SK-N-SH (cell line): ENCODE data around the gene GPR162. TPM values are rescaled to one million over a fixed set of nuclear protein-coding genes. Genes with fewer than 3 reads are reported as not detected.

Experiments
- CTCF ChIA-PET: fragments of 300-600, 350-600 bp; formaldehyde crosslinking; extraction: SDS; loops from one replicate; lab custom pipeline; 2021; lab: Yijun Ruan, JAX
- POLR2A ChIA-PET: fragments of 350-600 bp; sonication (Branson Sonifier 250); formaldehyde crosslinking; extraction: SDS; loops from one replicate; lab custom pipeline; 2020; ENCODE audit warnings: antibody characterized with exemption, inconsistent platforms; lab: Yijun Ruan, JAX
- DNase-seq: peaks from one replicate; pipeline ENCODE4 v3.0.0; 2012
- H2AFZ ChIP-seq: fragments of 200-600 bp; sonication (generic); 2 replicates; pipeline ENCODE4 v1.8.1; 2016; ENCODE audit warnings: antibody characterized with exemption, mild to moderate bottlenecking, low read depth
- H3F3A ChIP-seq: fragments of 200-600 bp; sonication (generic); replicated peaks from 2 replicates; pipeline ENCODE3; 2016; ENCODE audit warnings: antibody characterized with exemption, mild to moderate bottlenecking; ENCODE audit not compliant: insufficient read depth
- H3K27ac ChIP-seq, 2 experiments: fragments of 200-500 bp in 1 of 2; fragments of 200-600 bp in 1 of 2; sonication (Bioruptor generic) in 1 of 2; sonication (generic), shearing (Covaris generic) in 1 of 2; 2 replicates each; pipeline versions ENCODE4 v1.5.1 to v1.6.1; 2014 to 2016; ENCODE audit warnings: low read depth in 2 of 2, inconsistent platforms in 1 of 2, low read length in 1 of 2, mild to moderate bottlenecking in 1 of 2, mixed read lengths in 1 of 2
- H3K27me3 ChIP-seq: fragments of 200-600 bp; sonication (generic), shearing (Covaris generic); 2 replicates; pipeline ENCODE4 v1.6.1; 2016; ENCODE audit warnings: mixed run types; ENCODE audit not compliant: insufficient read depth
- H3K36me3 ChIP-seq, 2 experiments: fragments of 200-500 bp in 1 of 2; fragments of 200-600 bp in 1 of 2; sonication (Bioruptor generic) in 1 of 2; sonication (generic) in 1 of 2; replicated peaks in 1 of 2; 2 replicates each; pipeline versions ENCODE3 to v1.5.1; 2014 to 2016; ENCODE audit warnings: low read length in 1 of 2, mild to moderate bottlenecking in 1 of 2; ENCODE audit not compliant: insufficient read depth in 2 of 2, control insufficient read depth in 1 of 2
- H3K4me1 ChIP-seq, 2 experiments: fragments of 200-500 bp in 1 of 2; fragments of 200-600 bp in 1 of 2; sonication (Bioruptor generic) in 1 of 2; sonication (generic), shearing (Covaris generic) in 1 of 2; 2 replicates each; pipeline versions ENCODE4 v1.5.1 to v1.6.1; 2014 to 2016; ENCODE audit warnings: low read depth in 1 of 2, low read length in 1 of 2, mixed run types in 1 of 2; ENCODE audit not compliant: insufficient read depth in 2 of 2, control insufficient read depth in 1 of 2
- H3K4me2 ChIP-seq: fragments of 200-600 bp; sonication (generic), shearing (Covaris generic); 2 replicates; pipeline ENCODE4 v1.6.1; 2017; ENCODE audit warnings: mixed run types
- H3K4me3 ChIP-seq, 2 experiments: fragments of 200-500 bp in 1 of 2; fragments of 200-600 bp in 1 of 2; sonication (Bioruptor generic) in 1 of 2; sonication (generic), shearing (Covaris generic) in 1 of 2; 2 replicates each; pipeline versions ENCODE4 v1.5.1 to v1.8.1; 2014 to 2016; ENCODE audit warnings: low read depth in 2 of 2, inconsistent platforms in 1 of 2, low read length in 1 of 2, mild to moderate bottlenecking in 1 of 2, mixed read lengths in 1 of 2, moderate library complexity in 1 of 2
- H3K79me2 ChIP-seq: fragments of 200-600 bp; sonication (generic); 2 replicates; pipeline ENCODE4 v1.8.1; 2017; ENCODE audit warnings: mild to moderate bottlenecking; ENCODE audit not compliant: insufficient read depth
- H3K9ac ChIP-seq: fragments of 200-600 bp; sonication (generic); 2 replicates; pipeline ENCODE4 v1.6.1; 2017; ENCODE audit warnings: mixed run types
- H3K9me2 ChIP-seq: fragments of 200-600 bp; sonication (generic); 2 replicates; pipeline ENCODE4 v1.6.1; 2017; ENCODE audit warnings: mixed run types
- H3K9me3 ChIP-seq: fragments of 200-600 bp; sonication (generic); 2 replicates; pipeline ENCODE4 v1.6.1; 2017; ENCODE audit warnings: mixed run types, mild to moderate bottlenecking, moderate library complexity
- H4K20me1 ChIP-seq: fragments of 200-600 bp; sonication (generic); 2 replicates; pipeline ENCODE4 v1.6.1; 2017; ENCODE audit warnings: mild to moderate bottlenecking, mixed run types; ENCODE audit not compliant: insufficient read depth
- CHD2 ChIP-seq: fragments of 150-350 bp; IDR thresholded peaks from 2 replicates; pipeline ENCODE4 v1.6.1; 2018; ENCODE audit warnings: low read length; ENCODE audit not compliant: partially characterized antibody
- FOXM1 ChIP-seq: IDR thresholded peaks from 2 replicates; pipeline ENCODE4 v1.4.0; 2012; ENCODE audit warnings: low read depth, mild to moderate bottlenecking
- MAX ChIP-seq: IDR thresholded peaks from 2 replicates; pipeline ENCODE4 v1.4.0; 2012; ENCODE audit warnings: low read depth
- MXI1 ChIP-seq: IDR thresholded peaks from 2 replicates; pipeline ENCODE4 v1.6.1; 2012; ENCODE audit warnings: mild to moderate bottlenecking, low read depth, low read length, improper control_type of control experiment
- NFIC ChIP-seq: IDR thresholded peaks from 2 replicates; pipeline ENCODE4 v1.4.0; 2012; ENCODE audit warnings: borderline replicate concordance
- PBX3 ChIP-seq: IDR thresholded peaks from 2 replicates; pipeline ENCODE4; 2012
- SMC3 ChIP-seq: IDR thresholded peaks from 2 replicates; pipeline ENCODE4 v1.6.1; 2012; ENCODE audit warnings: low read depth, low read length, improper control_type of control experiment
- TAF1 ChIP-seq: IDR thresholded peaks from 2 replicates; pipeline ENCODE4 v1.6.1; 2012; ENCODE audit warnings: low read depth, mild to moderate bottlenecking, low read length, moderate library complexity, borderline replicate concordance
- TEAD4 ChIP-seq: IDR thresholded peaks from 2 replicates; pipeline ENCODE4 v1.4.0; 2012; ENCODE audit warnings: mild to moderate bottlenecking, borderline replicate concordance; ENCODE audit not compliant: insufficient read depth
- USF1 ChIP-seq: IDR thresholded peaks from 2 replicates; pipeline ENCODE4 v1.4.0; 2012; ENCODE audit warnings: low read depth, borderline replicate concordance
- WGBS: methylation state at CpG from one replicate; pipeline ENCODE4 v1.1.6; 2017; ENCODE audit warnings: low lambda C conversion rate; 5-methylcytosine and 5-hydroxymethylcytosine counted together
- polyA plus RNA-seq, 3 experiments: library from polyadenylated mRNA; depleted of rRNA; stranded (reverse); fragments of >200 nt; gene quantifications; 2 replicates each; pipeline ENCODE4 v1.2.3, GENCODE V29; 2012

Gene GPR162
- polyA plus RNA-seq, 1 of the 3 experiments (the other 2 are of a cell fraction) = 18.6 TPM

DNA sequence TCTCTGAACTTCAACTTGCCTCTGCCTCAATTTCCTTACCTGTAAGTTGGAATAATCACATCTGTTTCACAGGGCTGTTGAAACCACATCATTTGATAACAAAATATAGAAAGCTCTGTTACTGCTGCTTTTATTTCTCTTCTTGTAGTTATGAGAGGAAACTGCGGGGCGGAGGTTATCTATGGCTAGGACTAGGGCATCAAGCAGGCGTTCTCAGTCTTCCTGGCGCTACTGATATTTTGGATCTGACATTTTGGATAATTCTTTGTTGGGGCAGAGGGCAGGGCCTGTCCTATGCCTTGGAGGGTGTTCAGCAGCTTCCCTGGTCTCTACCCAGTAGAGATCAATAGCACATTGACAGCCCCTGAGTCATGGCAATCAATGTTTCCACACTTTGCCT lies 10.5 kb downstream of the GPR162 start (continued):
- TF ChIP-seq FOXM1 (no peak), MXI1 (no peak), CHD2 (no peak)

- CTCF ChIA-PET = interaction anchor here (0.6 to 14.1 kb wide), 10 partner anchors 9 to 279 kb away, joined by 3 to 225 read pairs (median 6); partner anchors contain the start of genes CDCA3, GNB3, GPR162 and MLF2
- peaks cover 26% of the 10 kb centered on the region for H3K79me2 ChIP-seq
- WGBS = 98% methylated on average over 5 of the region's 6 CpGs
- no peak overlapping the region for H3K4me3 ChIP-seq
- H3K27ac ChIP-seq = no peak overlapping the region
- H3K4me1 ChIP-seq = peaks cover 0 to 11% of the 10 kb centered on the region in 2 experiments; a peak in 1 of 4 replicates
- DNase-seq = no peak
- H3K27me3 ChIP-seq = no peaks in the 10 kb centered on the region
- H3K4me2 ChIP-seq = no peak overlapping the region
- H3K9me2 ChIP-seq = no peaks in the 10 kb centered on the region
- H3K36me3 ChIP-seq = peaks cover 40 to 59% of the 10 kb centered on the region in 2 experiments
- no peak overlapping the region for H2AFZ ChIP-seq
- H3K9me3 ChIP-seq = no peaks in the 10 kb centered on the region
- POLR2A ChIA-PET = interaction anchor here (2.0 kb wide), 1 partner anchor 20 kb away, joined by 5 read pairs; no protein-coding TSS in a partner anchor
- 0 out of 2 replicates have a peak, but pooled peaks cover 11% of the 10 kb centered on the region for H4K20me1 ChIP-seq
- TF ChIP-seq PBX3 (no peak), MAX (no peak), TAF1 (no peak), TEAD4 (no peak), NFIC (no peak), USF1 (no peak)
- H3F3A ChIP-seq = no peaks in the 10 kb centered on the region
- no peak overlapping the region for H3K9ac ChIP-seq
Observed at GRCh38 chr12:6833189-6833890, 11.7 kb downstream of the GPR162 start.

DNA sequence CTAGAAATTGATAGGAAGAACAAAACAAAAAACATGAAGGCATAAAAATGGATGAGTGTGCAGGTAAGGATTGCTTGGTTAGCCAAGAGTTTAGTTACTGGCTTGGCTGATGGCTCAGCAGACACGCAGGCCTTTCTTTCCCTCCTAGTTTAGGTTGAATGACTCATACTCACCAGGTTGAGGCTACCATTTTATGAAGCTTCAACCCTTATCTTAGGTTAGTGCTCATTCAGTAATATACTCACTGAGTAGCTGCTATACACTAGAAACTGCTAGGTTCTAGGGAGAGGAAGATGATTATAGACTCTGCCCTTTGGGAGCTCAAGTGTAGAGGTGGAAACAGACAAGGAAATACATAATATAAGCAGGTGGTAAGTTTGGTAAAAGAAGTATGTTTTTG lies 12.6 kb downstream of the GPR162 start:
- no peak overlapping the region for H2AFZ ChIP-seq
- H3K4me3 ChIP-seq = no peak overlapping the region
- H3F3A ChIP-seq = no peaks in the 10 kb centered on the region
- no peaks in the 10 kb centered on the region for H3K9me3 ChIP-seq
- TF ChIP-seq CHD2 (no peak), NFIC (no peak), SMC3 (no peak)
- 100% methylated on average over 1 of the region's 1 CpG for WGBS
- no peak overlapping the region for H3K4me2 ChIP-seq
- H3K36me3 ChIP-seq = peaks cover 40 to 68% of the 10 kb centered on the region in 2 experiments
- H3K9me2 ChIP-seq = no peaks in the 10 kb centered on the region
- H3K9ac ChIP-seq = no peak overlapping the region
- H3K27me3 ChIP-seq = no peaks in the 10 kb centered on the region
- H3K79me2 ChIP-seq = peaks cover 17% of the 10 kb centered on the region
- ChIA-PET CTCF (interaction anchor here (0.9 to 14.1 kb wide), 9 partner anchors 10 to 266 kb away, joined by 3 to 225 read pairs (median 6); partner anchors contain the start of genes CDCA3, GNB3, GPR162 and MLF2), POLR2A (interaction anchor here (0.9 kb wide), 1 partner anchor 81 kb away, joined by 3 read pairs; the partner anchor contains the start of gene MLF2)
- no peak for DNase-seq
- 0 out of 2 replicates have a peak, but pooled peaks cover 11% of the 10 kb centered on the region for H4K20me1 ChIP-seq
- peaks cover 0 to 11% of the 10 kb centered on the region in 2 experiments; a peak in 1 of 4 replicates for H3K4me1 ChIP-seq
- no peak overlapping the region for H3K27ac ChIP-seq
